GM18508 (cell line): ENCODE results near the gene TRMT112.

ENCODE experiments used
- ATAC-seq: cut with Tn5 transposase; IDR thresholded peaks from one replicate; pipeline ENCODE4 v1.9.1; 2021; ENCODE audit warnings: moderate number of reproducible peaks; ENCODE audit not compliant: insufficient read depth, unreplicated experiment

TRMT112 gene

DNA sequence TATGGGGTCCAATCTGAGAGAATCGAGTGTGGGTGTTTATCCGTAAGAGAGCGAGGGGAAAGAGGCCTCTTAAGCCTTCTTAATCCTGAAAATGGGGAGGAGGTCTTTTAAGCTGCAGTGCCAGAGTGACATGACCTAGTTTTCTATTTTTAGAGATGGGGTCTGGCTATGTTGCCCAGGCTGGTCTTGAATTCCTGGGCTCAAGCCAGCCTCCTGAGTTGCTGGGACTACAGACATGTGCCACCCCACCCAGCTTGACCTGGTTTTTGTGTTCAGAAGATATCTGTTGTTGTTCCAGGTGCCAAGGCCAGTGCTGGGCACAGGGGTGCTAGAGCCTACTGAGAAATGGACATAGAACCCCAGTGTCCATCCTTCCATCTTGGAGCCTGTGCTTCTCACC, 34.3 kb downstream of the TRMT112 start:
- no peak for ATAC-seq

- ATAC-seq, result no peak
Observed at GRCh38 chr11:64281957-64282770, 35.2 kb downstream of the TRMT112 start.

- no peak for ATAC-seq
Observed at GRCh38 chr11:64278576-64279190, 38.7 kb downstream of the TRMT112 start.

DNA sequence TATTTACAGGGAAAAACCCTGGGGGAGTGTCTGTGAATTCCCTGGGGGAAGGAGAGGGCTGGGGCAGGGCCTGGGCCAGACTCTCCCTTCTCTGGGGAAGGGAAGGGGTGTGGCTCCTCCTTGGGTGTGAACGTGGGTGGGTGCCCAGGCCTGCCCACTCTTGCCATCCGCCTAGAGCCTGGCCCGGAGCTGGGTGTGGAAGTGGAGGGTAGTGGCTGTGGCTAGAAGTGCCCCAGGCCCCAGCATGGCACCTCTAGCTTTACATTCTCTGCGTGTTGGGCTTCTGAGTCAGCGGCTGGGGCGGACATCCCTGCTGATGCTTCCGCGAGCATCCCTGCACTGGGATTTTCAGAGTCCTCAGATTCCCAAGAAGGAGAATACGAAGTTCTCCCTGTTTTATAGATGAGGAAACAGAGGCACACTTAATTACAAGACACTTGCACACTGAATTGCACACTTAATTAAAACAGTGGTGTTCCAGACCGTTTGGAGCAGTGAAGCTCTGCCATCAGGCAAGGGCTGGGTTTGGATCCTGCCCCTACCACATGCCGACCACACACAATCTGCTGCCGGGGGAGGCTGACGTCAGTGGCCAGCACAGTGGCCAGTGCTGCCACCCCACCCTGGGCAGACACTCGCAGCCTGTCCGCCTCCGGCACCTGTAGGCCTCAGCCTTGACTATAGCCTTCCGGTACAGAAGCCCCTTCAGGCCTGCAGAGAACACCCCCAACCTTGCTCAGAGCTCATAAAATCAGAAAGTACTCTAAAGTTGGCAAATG, 40.5 kb downstream of the TRMT112 start:
- no peak for ATAC-seq

- no peak for ATAC-seq
Observed at GRCh38 chr11:64275841-64276240, 41.5 kb downstream of the TRMT112 start.

- no peak for ATAC-seq
Observed at GRCh38 chr11:64275031-64275800, 42.1 kb downstream of the TRMT112 start.

DNA sequence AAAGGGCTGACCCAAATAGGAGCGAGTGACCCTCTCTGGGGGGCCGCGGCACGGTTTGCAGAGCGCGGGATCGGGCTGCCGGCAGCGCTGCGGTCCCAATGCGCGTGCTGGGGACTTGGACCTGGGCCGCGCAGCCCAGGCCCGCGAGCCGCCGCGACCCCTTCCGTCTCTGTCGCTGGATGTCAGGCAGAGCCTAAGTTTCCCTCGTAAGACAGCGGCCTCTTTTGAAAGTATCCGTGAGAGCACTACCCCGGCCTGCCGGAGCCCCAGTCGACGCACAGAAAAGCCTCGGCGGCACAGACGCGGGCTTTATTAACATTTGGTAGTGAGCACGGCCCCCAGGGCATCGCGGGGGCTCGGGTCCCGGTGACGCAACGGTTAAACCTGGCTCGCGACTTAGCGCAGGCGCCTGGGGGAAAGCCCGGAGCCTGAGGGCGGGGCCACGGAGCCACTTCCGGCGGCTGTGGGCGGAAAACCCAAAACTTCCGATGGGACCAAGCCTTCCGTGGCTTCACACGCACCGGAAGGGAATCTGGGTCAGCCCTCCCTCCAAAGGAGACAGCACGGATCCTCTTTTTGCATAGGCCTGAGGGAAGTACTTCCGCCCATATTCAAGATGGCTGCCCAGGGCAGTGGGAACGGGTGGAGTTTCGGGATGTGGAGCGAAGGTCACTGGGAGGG, 47.7 kb downstream of the TRMT112 start:
- peak; percentile 38 for ATAC-seq

- peak; percentile 10 for ATAC-seq
Observed at GRCh38 chr11:64268893-64269539, 48.3 kb downstream of the TRMT112 start.

DNA sequence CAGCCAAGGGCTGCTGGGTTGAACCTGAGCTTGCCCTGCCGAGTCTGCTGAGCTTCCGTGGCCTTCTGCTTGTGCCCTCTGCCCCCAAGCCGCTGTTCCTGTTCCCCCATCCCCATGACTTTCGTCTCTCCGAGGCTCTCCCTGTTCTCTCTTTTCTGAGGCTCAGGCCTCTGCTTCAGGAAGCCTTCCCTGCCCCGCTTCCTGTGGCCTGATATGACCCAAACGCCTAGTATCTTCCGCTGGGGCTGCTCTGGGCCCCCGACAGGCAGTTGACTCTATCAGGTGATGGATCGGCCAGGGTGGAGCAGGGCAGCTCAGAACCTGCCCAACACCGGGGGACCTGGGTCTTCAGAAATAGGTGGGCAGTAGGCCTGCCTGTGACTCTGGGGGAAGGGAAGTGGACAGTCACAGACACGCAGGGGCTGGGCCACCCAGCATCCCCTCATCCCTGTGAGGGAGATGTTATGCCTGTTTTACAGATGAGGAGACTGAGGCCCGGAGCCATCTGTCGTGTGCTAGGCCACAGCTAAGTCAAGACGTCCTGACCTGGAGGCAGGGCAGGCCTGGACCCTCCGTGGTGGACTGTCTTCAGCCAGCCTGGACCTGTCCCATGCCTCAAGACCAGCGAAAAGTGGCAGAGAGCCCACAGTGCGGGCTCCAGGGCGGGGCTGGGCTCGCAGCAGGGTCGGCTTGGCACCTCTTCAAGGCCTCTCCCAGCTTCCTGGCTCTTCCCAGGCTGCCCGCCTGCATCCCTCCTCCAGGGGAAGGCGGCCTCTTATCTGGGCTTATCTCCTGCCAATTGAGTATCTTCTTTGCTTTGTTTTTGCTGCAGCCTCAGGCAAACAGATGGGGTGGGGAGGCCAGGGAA, 49.1 kb downstream of the TRMT112 start:
- ATAC-seq, result no peak

GRCh38 chr11:64267207-64267945, 50.0 kb downstream of the TRMT112 start:
- ATAC-seq, result no peak
